NCI-H2107 treated with DMSO at 0.1 percent for 48 hours (cell line): ENCODE results near the gene SYF2.

ENCODE experiments used
- DNase-seq: peaks from one replicate; lab custom pipeline; 2025; ENCODE audit not compliant: unreplicated experiment; lab: John Stamatoyannopoulos, UW

Gene SYF2

DNA sequence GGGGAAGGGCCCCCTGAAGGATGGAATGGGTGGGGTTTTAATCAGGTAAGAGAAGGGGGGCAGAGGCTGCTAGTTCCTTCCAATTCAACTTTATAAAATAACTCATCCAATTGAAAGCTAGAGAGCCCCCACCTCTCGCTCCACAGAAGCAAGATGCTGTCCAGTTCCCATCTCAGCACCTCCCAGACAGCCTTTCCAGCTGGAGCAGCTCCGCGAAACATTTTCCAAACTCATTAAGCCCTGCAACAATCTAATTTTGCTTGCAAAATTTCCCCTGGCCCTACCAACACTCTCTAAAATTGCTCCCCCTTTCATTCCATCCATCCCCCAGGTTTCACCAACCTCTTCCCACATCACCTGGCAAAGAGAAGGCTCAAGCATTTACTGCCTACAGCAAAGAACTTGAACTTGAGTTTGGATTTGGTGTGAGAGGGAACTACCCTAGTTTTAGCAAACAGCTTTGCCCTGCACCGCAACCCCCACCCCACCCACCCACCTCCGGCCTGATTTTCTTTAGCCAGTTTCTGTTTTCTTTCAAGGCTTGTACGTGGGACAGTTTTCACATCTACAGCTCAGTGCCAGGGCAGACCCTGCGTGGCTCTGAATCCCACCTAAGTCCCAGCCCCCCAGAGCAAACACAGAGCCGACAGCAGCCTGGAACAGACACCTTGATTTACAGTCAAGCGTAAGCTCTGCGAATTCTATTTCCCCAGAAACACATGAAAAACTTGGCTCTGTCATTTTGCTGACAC is 46.7 kb downstream of the SYF2 start:
- DNase-seq: no peak

DNA sequence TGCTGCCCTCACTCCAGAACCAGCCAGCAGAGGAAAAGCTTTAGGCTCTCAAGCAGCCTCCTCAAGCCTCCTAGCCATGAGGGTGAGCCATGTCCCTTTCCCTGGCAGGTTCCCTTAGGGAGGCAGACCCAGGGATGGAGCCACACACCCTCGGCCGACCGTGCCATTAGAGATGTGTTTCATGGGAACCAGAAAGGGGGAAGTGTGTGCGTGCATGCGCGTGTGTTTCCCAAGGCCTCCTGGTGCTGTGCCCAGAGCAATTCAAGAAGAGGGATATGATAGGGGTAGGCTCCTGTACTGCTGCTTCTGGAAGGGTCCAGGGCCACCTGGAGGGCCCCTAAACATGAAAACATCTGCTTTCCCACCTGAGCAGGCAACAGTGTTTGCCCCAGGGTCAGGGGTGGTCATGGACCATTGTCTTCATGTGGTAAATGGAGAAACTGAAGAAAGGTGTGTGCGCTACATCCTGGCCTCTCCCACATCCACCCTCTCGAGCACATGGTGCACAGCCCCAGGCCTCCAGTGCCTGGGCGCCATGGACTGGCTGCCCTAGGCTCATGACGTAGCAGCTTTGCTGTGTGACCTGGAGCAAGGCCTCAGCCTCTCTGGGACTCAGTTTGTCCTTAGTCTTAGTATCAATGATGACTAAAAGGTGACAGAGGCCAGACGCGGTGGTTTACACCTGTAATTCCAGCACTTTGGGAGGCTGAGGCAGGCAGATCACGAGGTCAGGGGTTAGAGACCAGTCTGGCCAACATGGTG is 48.1 kb downstream of the SYF2 start:
- DNase-seq: no peak

DNA sequence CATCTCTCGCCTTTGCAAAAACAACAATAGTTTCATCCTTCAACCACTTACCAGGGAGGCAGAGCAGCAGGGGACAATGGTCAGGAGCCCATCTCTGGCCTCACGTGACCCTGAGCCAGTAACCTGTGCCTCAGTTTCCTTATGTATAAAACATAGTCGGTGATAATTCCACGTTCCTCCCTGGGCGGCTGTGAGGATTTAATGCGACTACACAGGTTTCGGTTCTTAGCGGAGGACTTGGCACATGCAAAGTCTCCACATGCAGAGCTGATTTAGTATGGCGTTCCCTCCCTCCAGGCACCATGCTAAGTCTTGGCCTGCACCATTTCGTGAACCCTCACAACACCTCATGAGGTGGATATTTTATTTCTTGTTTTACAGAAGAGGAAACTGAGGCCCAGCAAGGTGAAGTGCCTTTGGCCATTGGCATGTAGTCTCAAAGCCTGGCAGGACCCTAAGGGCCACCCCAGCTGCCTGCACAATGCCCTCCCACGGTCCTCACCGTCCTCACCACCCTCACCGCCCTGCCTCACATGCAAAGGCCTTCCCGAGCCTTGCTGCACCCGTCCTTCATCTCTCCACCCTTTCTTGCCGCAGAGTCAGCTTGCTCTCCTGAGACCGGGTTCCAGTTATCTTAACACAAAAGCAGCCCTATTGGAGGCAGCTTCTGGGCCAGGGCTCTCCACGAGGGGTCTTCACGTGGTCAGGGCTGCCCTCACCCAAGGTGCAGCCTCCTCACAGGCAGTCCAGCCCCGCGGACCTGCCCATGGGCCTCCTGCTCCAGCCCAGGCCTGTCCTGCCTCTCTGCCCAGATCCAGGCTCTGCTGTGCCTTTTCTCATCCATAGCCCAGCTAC is 48.9 kb downstream of the SYF2 start:
- no peak for DNase-seq

DNA sequence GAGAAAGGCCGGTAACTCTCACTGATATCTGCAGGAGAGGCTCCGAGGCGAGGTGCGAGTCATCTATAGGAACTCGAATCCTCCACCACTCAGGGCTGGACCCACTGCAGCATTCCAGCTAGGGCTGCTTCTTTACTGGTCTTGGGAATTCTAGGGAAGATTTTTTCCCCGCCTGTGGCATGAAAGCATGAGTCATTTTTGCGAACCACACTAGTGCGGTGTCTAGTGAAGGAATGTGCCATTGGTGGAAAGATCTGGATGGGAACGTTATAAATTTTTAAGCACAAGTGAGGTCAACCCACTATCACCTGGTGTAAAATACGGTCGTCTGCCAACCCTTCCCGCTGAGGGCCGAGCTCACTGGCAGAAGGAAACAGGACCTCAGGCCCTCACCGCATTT is 49.7 kb downstream of the SYF2 start:
- DNase-seq: no peak

DNA sequence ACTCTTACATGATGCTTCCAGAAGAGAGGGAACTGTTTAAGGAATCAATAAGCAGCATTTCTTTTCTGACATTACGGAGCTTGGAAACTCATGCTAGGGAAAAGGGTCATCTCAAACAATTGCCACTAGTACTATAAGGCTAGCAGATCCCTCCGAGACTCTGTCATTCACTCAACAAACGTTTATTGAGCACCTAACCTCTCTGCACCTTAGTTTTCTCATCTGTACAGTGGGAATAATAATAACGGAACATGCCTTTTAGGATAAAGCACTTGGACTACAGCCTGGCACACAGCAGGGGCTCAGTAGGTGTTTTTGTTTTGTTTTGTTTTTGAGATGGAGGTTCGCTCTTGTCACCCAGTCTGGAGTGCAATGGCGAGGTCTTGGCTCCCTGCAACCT is 51.3 kb downstream of the SYF2 start:
- no peak for DNase-seq

DNA sequence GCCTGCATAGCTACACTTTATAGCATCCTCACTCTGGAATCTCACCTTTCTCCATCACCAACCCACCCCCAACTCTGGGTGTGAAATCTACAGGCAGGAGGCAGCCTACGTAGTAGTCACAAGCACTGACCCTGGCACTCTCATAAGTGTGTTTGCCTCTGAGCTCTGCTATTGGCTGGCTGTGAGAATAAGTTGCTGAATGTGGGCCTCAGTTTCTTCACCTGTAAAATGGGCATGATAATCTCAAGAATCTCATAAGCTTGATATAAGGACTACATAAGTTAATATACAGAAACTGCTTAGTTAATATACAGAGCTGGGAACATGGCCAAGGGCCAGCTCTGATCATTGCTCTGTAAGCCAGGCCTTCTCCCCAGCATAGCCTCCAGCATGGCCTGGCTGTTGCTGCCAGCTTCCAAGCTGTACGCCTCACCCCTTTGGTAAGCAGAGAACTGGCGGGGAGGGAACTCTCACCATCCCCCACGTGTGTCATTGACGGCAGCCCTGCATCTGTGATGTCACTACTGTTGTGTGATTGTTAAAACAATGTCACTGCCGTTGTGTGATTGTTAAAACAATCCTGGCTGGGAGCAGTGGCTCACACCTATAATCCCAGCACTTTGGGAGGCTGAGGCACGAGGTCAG is 53.3 kb downstream of the SYF2 start:
- DNase-seq: no peak

DNA sequence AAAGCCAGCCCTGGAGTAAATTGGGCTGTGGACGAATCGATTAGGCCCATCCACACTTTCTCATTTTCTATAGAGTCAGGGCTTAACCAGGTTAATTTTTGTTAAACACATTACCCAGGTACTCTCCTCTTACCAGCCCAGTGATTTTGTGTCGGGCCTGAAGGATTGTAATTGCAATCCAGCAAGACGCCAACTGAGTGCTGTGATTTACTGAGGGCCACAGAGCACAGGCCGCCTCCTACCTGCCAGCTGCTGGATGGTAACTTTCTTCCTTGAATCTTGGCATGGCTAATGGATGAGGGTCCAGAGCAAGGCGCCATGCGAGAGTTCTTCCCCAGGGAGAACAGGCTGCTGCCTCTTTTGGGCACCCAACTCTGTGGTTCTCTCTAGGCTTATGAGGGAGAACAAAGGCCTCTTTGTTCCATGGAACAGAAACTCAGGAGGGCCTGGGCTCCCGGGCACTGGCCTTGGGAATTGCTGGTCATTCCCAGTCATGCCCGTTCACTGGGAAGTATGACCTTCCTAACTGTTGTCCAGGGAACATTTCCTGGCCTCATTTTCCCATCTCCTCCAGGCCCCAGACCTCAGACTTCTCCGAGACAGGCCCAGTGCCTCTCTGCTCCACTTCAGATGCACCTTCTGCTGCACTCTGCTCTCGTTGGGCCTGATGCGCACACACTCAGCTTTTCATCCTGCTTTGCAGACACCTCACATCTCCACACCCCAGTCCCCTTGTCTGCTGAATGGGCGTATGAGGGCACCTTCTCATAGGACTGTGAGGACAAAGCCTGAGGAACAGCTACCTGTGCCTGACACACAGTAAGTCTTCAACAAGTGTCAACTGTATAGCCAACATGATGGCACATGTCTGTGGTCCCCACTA is 57.3 kb downstream of the SYF2 start:
- DNase-seq: no peak

DNA sequence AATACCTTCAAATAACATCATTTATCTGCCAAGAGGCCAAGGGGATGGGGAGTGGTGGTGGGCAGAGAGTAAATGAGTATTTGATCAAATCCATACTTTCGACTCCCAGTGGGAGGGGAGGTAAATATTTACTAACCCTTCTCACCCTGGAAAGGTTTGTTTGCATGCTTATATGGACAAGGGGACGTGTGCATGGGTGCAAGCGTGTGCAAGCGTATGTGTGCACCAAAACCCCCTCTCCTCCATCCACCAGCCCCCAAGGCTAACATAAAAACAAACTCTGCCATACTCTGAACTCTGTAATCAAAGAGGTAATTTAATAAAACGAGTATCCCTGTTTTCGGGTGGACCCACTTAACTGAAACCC is 58.0 kb downstream of the SYF2 start:
- DNase-seq: no peak

DNA sequence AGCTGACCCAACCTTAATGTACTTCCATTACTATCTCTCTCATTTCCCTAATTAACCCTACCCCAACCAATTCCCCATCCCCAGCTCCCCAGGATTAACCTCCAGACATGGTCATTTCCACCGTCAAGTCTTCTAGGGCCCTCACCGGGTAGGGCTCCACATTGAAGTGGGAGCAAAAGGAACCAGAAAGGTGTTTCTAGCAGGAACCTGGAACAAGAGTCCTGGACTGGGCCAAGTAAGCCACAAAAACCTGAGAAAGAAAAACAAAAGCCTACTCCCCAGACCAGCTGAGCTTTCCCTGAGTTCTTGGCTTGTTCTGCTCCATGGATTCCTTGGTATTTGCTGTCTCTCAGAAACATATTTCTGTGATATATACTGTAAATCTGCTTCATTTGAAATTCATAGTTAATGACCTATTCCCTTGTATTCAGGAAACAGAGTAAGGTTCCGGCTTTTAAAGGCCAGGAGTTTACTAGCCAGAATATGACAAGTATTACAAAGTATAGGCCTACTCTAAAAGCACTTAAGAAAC is 58.4 kb downstream of the SYF2 start:
- no peak for DNase-seq
